Heart left ventricle (tissue), 16 donors: ENCODE data around the gene ALPL. TPM values are rescaled to one million over a fixed set of nuclear protein-coding genes. Genes with fewer than 3 reads are reported as not detected.

Source experiments
- ATAC-seq, 4 donors: fragments of 200-7000 bp; cut with Tn5 transposase; one replicate each; pipeline ENCODE4 v1.9.1; 2020 to 2022; ENCODE audit warnings: moderate library complexity in 4 of 4, mild to moderate bottlenecking in 3 of 4, moderate number of reproducible peaks in 1 of 4
- DNase-seq, 5 donors: peaks; one replicate each; pipeline ENCODE4 v3.0.0-alpha.2; 2020
- H3K27ac ChIP-seq, 12 donors: fragments of 200-600 bp; sonication (generic) in 4 of 12; one replicate each; pipeline versions ENCODE4 v1.5.0 to v1.8.0; 2016 to 2022; ENCODE audit warnings: mild to moderate bottlenecking in 2 of 12
- H3K27me3 ChIP-seq, 9 donors: fragments of 200-600 bp; sonication (generic) in 2 of 9; one replicate each; pipeline versions ENCODE4 v1.5.1 to v1.8.0; 2016 to 2022; ENCODE audit warnings: mild to moderate bottlenecking in 3 of 9
- H3K36me3 ChIP-seq, 9 donors: fragments of 200-600 bp; sonication (generic) in 2 of 9; one replicate each; pipeline versions ENCODE4 v1.5.0 to v1.8.0; 2018 to 2022; ENCODE audit warnings: mild to moderate bottlenecking in 2 of 9
- H3K4me1 ChIP-seq, 12 donors: fragments of 200-600 bp; sonication (generic) in 4 of 12; one replicate each; pipeline versions ENCODE4 v1.5.0 to v1.8.0; 2016 to 2022; ENCODE audit warnings: mild to moderate bottlenecking in 3 of 12
- H3K4me3 ChIP-seq, 12 donors: fragments of 200-600 bp; sonication (generic) in 4 of 12; one replicate each; pipeline versions ENCODE4 v1.5.0 to v1.8.0; 2017 to 2022; ENCODE audit warnings: mild to moderate bottlenecking in 9 of 12, moderate library complexity in 4 of 12
- H3K9me3 ChIP-seq, 12 donors: fragments of 200-600 bp; sonication (generic) in 4 of 12; one replicate each; pipeline versions ENCODE4 v1.5.0 to v1.8.0; 2016 to 2022; ENCODE audit warnings: mild to moderate bottlenecking in 1 of 12
- CTCF ChIP-seq, 12 donors: fragments of 200-600 bp; sonication (generic) in 4 of 12; IDR thresholded peaks; one replicate each; pipeline versions ENCODE4 v1.5.0 to v1.8.0; 2018 to 2022; ENCODE audit warnings: antibody characterized with exemption in 12 of 12, mild to moderate bottlenecking in 5 of 12
- POLR2A ChIP-seq, 2 donors: fragments of 450-650 bp; IDR thresholded peaks; one replicate each; pipeline ENCODE4 v1.6.1; 2017; ENCODE audit warnings: antibody characterized with exemption in 2 of 2, mild to moderate bottlenecking in 2 of 2, moderate library complexity in 2 of 2
- WGBS, 4 donors: extraction: QIAGEN DNeasy Blood & Tissue Kit in 2 of 4; methylation state at CpG; one replicate each; pipeline versions ENCODE4 v1.1.5 to v1.1.7; 2013 to 2018; 5-methylcytosine and 5-hydroxymethylcytosine counted together
- intact Hi-C, 10 donors: fragments of 100-400 bp; cut with DNase I; formaldehyde crosslinking; loops; one replicate each; pipeline versions ENCODE4 v1.11.1 to v1.14.2; 2022
- polyA plus RNA-seq, 2 donors: library from polyadenylated mRNA; stranded (reverse); fragments of 200-250 nt; gene quantifications; one replicate each; pipeline ENCODE4 v1.2.3, GENCODE V29; 2013
- total RNA-seq, 9 donors: library from RNA; depleted of rRNA in 2 of 9; stranded (reverse); fragments of >200 nt in 2 of 9; fragmentation: NEBNext Ultra II Directional in 3 of 9; extraction: Animal tissue kit (Norgen Biotek cat#: 25700) in 3 of 9; gene quantifications; one replicate each; pipeline versions ENCODE4 v1.1.0 to v1.2.4, GENCODE V29; 2016 to 2023
- donor health status: ischemic (EF 13 %, LVEDD 7.1; RV severe dilation, severe dysfunction).
- donor health status: healthy with polysubstance abuse.
- donor health status: DM: no; HTN: yes; CAD: no.
- donor health status: DM: no; HTN: no; CAD: no.
- donor health status: ischemic (EF 25% LVEDD 6.9; RV normal size, moderate dysfunction).
- donor health status: ischemic (EF 25% LVEDD 5.7; RV mildly dilated, moderate dysfunction).
- donor health status: healthy.
- donor health status: DM: yes; HTN: yes; CAD: no.
- donor health status: ischemic (EF 35%, LVEDD 5.7; RV mildly dilated, moderate dysfunction).
- donor health status: nonischemic (EF 11% LVEDD 7.7; RV severe dilation, severe dysfunction).
- donor health status: DM: yes; HTN: yes; CAD: no.
- donor health status: PGD.
- donor health status: ischemic (EF 29% LVEDD 5.4; RV normal size, mild dysfunction).
- donor health status: nonischemic (EF 23%, LVEDD 6.1; RV moderate dilation, normal function).

The ALPL gene
- total and polyA plus RNA-seq, 11 donors, result 6.3 to 45.8 (median 12.3) TPM

DNA sequence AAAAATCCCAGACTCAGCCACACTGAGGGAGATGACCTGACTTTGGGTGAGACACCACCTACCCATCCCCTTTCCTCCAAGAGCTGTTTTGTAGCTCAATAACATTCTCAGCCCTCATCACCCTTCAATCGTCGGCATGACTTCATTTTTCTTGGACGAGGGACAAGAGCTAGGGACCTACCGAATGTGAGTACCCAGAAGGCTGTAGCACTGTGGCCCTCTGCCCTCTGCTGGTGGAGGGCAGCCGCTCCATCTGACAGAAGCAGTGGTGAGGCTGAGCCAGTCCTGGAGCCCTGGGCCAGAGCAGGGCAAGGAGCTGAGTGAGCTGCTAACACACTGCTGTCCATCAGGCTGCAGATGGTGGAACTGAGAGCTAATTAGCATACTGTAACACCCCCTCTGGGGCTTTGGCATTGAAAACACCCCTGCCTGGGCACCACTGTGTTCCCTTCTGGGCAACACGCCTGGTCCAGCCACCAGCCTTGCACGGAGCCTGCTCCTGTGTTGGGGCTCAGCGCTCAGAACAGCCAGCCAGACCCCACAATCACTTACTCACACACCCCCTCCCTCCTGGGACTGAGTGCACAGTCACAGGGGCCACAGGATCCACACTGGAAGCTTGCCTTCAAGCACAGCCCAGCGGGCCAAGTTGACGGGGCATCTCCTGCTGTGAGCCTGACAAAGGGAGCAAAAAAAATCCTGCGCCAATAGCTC, 18.3 kb upstream of the ALPL start:
- Histone ChIP-seq H3K27me3 (peaks cover 0 to 11% (median 0%) of the 10 kb centered on the region in 9 donors), H3K4me1 (peaks cover 0 to 13% (median 0%) of the 10 kb centered on the region in 12 donors), H3K27ac (no peak overlapping the region), H3K4me3 (no peak overlapping the region), H3K9me3 (no peaks in the 10 kb centered on the region), H3K36me3 (no peaks in the 10 kb centered on the region)
- intact Hi-C loops, result loop anchor here in 1 of 10 donors (10.0 kb wide), 1 partner anchor 106 kb away; no protein-coding TSS in a partner anchor
- 68 to 75% (median 71%) methylated on average over 10 to 11 of the region's 11 CpGs for WGBS, 4 donors
- no peak for DNase-seq
- TF ChIP-seq POLR2A (IDR thresholded peaks at IDR 0.05), result no peak
- peak in 10 of 12 donors; percentile 10 to 47 (median 24) for TF ChIP-seq CTCF (IDR thresholded peaks at IDR 0.05)
- peak in 3 of 4 donors; percentile 54 to 71 (median 57) for ATAC-seq

- Histone ChIP-seq H3K4me3 (no peak overlapping the region), H3K9me3 (no peaks in the 10 kb centered on the region), H3K36me3 (no peaks in the 10 kb centered on the region), H3K27ac (peak overlapping the region in 3 of 12 donors; percentile 26 to 62 (median 29)), H3K4me1 (peaks cover 0 to 13% (median 0%) of the 10 kb centered on the region in 12 donors), H3K27me3 (peaks cover 0 to 11% (median 0%) of the 10 kb centered on the region in 9 donors)
- TF ChIP-seq CTCF (IDR thresholded peaks at IDR 0.05) (no peak), POLR2A (IDR thresholded peaks at IDR 0.05) (no peak)
- 50 to 56% (median 54%) methylated on average over 8 of the region's 8 CpGs for WGBS, 4 donors
- peak in 1 of 4 donors; percentile 60 for ATAC-seq
- intact Hi-C loops, result loop anchor here in 1 of 10 donors (10.0 kb wide), 1 partner anchor 107 kb away; no protein-coding TSS in a partner anchor
- peak in 2 of 5 donors; percentile 35 to 62 for DNase-seq
Observed at GRCh38 chr1:21491488-21492355, 17.5 kb upstream of the ALPL start.

DNA sequence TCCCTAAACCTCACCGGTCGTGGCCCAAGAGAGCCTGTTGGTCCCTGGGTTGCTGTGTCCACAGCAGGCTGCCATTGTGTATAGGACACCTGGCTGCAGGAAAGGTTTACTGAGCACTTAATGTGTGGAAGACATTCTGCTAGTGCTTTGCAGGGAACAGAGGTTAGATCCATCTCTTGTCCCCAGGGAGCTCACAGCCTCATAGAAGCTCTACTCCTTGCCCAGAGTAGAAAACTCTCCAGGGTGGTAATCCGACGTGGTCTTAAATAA, 16.9 kb upstream of the ALPL start:
- H3K4me1 ChIP-seq, result peaks cover 0 to 13% (median 0%) of the 10 kb centered on the region in 12 donors
- no peak for DNase-seq
- whole genome bisulfite sequencing, 4 donors, result 35 to 49% (median 45%) methylated on average over 4 of the region's 4 CpGs
- TF ChIP-seq CTCF (IDR thresholded peaks at IDR 0.05), result no peak
- TF ChIP-seq POLR2A (IDR thresholded peaks at IDR 0.05), result no peak
- no peaks in the 10 kb centered on the region for H3K36me3 ChIP-seq
- intact Hi-C loops, result loop anchor here in 1 of 10 donors (10.0 kb wide), 1 partner anchor 107 kb away; no protein-coding TSS in a partner anchor
- ATAC-seq, result no peak
- H3K27me3 ChIP-seq, result peaks cover 0 to 11% (median 0%) of the 10 kb centered on the region in 9 donors
- H3K9me3 ChIP-seq, result no peaks in the 10 kb centered on the region
- H3K4me3 ChIP-seq, result no peak overlapping the region
- peak overlapping the region in 3 of 12 donors; percentile 26 to 62 (median 29) for H3K27ac ChIP-seq

DNA sequence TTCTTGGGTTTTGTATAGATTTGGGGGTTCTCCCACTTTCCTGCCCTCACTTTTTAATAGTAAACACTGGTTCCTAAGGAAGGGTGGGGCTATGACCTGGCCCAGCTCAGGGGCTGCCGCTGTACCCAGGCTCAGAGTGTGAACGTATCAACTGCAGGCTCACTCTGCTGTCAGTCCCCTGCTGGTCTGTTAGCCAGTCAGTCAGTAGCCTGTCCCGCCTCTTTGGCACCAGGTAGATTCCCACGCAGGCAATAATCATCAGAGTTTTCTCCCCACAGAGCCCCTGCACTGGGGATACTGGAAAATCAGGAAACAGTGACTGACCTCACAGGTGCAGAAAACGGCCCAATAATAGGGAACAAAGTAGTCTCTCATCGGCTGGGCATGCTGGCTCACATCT, 15.0 kb upstream of the ALPL start:
- H3K4me1 ChIP-seq, result peaks cover 0 to 13% (median 0%) of the 10 kb centered on the region in 12 donors
- DNase-seq (no peak), ATAC-seq (no peak)
- H3K27ac ChIP-seq, result no peak overlapping the region
- TF ChIP-seq POLR2A (IDR thresholded peaks at IDR 0.05) (no peak), CTCF (IDR thresholded peaks at IDR 0.05) (no peak)
- H3K27me3 ChIP-seq, result peaks cover 0 to 6% (median 0%) of the 10 kb centered on the region in 9 donors
- H3K36me3 ChIP-seq, result no peaks in the 10 kb centered on the region
- intact Hi-C loops, result loop anchor here in 1 of 10 donors (10.0 kb wide), 1 partner anchor 109 kb away; no protein-coding TSS in a partner anchor
- 62 to 73% (median 71%) methylated on average over 6 of the region's 6 CpGs for WGBS, 4 donors
- H3K4me3 ChIP-seq, result no peak overlapping the region
- peaks cover 0 to 1% (median 0%) of the 10 kb centered on the region in 12 donors for H3K9me3 ChIP-seq
